ENCODE measurements around the gene SELL.
"Not testable (repeated sequence)": the region's sequence is repeated elsewhere in the genome, so short reads cannot be mapped to it uniquely, and the experiment has no call there.

Gene SELL

GRCh38 chr1:169701261-169702005 lies 10.0 kb downstream of the SELL start:
- FAIRE-seq = no peak

- no peak for FAIRE-seq
These were observed 11.7 kb downstream of the SELL start for GRCh38 chr1:169699707-169700106.

- FAIRE-seq = no peak
These were observed 12.4 kb downstream of the SELL start for GRCh38 chr1:169698976-169699375.

- FAIRE-seq = no peak
These were observed 13.7 kb downstream of the SELL start for GRCh38 chr1:169697755-169698154.

- no peak for FAIRE-seq
These were observed 14.9 kb downstream of the SELL start for GRCh38 chr1:169696273-169697100.

- FAIRE-seq = no peak
These were observed 16.9 kb downstream of the SELL start for GRCh38 chr1:169694304-169695075.

GRCh38 chr1:169692756-169693460 lies 18.5 kb downstream of the SELL start:
- no peak for FAIRE-seq

GRCh38 chr1:169690489-169690888 lies 20.9 kb downstream of the SELL start:
- no peak for FAIRE-seq

- FAIRE-seq = no peak
These were observed 22.0 kb downstream of the SELL start for GRCh38 chr1:169689395-169689794.

GRCh38 chr1:169688377-169688776 lies 23.0 kb downstream of the SELL start:
- not testable (repeated sequence) for FAIRE-seq

- no peak for FAIRE-seq
These were observed 27.8 kb downstream of the SELL start for GRCh38 chr1:169683661-169684060.

GRCh38 chr1:169683168-169683567 lies 28.3 kb downstream of the SELL start:
- FAIRE-seq = not testable (repeated sequence)

GRCh38 chr1:169682071-169682470 lies 29.3 kb downstream of the SELL start:
- FAIRE-seq = no peak

- FAIRE-seq = no peak
These were observed 30.3 kb downstream of the SELL start for GRCh38 chr1:169681140-169681539.

- no peak for FAIRE-seq
These were observed 30.9 kb downstream of the SELL start for GRCh38 chr1:169680377-169681019.

GRCh38 chr1:169679692-169680091 lies 31.7 kb downstream of the SELL start:
- no peak for FAIRE-seq

- FAIRE-seq = no peak
These were observed 35.4 kb downstream of the SELL start for GRCh38 chr1:169676001-169676400.

- no peak for FAIRE-seq
These were observed 40.6 kb downstream of the SELL start for GRCh38 chr1:169670836-169671235.

GRCh38 chr1:169670244-169670643 lies 41.2 kb downstream of the SELL start:
- FAIRE-seq = not testable (repeated sequence)

- FAIRE-seq = not testable (repeated sequence)
These were observed 43.5 kb downstream of the SELL start for GRCh38 chr1:169667699-169668596.

- not testable (repeated sequence) for FAIRE-seq
These were observed 44.2 kb downstream of the SELL start for GRCh38 chr1:169667227-169667639.

Data from TTC549 (cell line).